ENCODE measurements around the gene AP2B1.

GRCh38 chr17:35757243-35757642 is 170.1 kb downstream of the AP2B1 start:
- TF ChIP-seq, protein P1, sequence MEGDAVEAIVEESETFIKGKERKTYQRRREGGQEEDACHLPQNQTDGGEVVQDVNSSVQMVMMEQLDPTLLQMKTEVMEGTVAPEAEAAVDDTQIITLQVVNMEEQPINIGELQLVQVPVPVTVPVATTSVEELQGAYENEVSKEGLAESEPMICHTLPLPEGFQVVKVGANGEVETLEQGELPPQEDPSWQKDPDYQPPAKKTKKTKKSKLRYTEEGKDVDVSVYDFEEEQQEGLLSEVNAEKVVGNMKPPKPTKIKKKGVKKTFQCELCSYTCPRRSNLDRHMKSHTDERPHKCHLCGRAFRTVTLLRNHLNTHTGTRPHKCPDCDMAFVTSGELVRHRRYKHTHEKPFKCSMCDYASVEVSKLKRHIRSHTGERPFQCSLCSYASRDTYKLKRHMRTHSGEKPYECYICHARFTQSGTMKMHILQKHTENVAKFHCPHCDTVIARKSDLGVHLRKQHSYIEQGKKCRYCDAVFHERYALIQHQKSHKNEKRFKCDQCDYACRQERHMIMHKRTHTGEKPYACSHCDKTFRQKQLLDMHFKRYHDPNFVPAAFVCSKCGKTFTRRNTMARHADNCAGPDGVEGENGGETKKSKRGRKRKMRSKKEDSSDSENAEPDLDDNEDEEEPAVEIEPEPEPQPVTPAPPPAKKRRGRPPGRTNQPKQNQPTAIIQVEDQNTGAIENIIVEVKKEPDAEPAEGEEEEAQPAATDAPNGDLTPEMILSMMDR (IDR thresholded peaks at IDR 0.05) = no peak
- no peak for TF ChIP-seq POLR2A (IDR thresholded peaks at IDR 0.05)

Data from body of pancreas (tissue), 4 donors.